HCT116 (cell line): Measurements from ENCODE around the gene PPIF. TPM values are rescaled to one million over a fixed set of nuclear protein-coding genes. Genes with fewer than 3 reads are reported as not detected.

Experiments
- ATAC-seq: fragments of 200-7000 bp; cut with Tn5 transposase; 2 replicates; pipeline ENCODE4 v1.9.1; 2020; ENCODE audit warnings: mild to moderate bottlenecking, moderate library complexity
- BruUV-seq: library from RNA; stranded (reverse); fragments of 400-500 nt; replicated peaks from 2 replicates; lab custom pipeline; 2021; lab: Mats Ljungman, UMichigan
- CTCF ChIA-PET: fragments of 300-600 bp; sonication (Branson Sonifier 250); formaldehyde crosslinking; loops from one replicate; lab custom pipeline; 2021; ENCODE audit warnings: antibody characterized with exemption; lab: Charles Lee
- POLR2A ChIA-PET: fragments of 300-600, 350-600 bp; sonication (Branson Sonifier 250); formaldehyde crosslinking; loops from one replicate; lab custom pipeline; 2021; ENCODE audit warnings: antibody characterized with exemption; lab: Charles Lee
- RAD21 ChIA-PET, 2 experiments: fragments of 300-600 bp; sonication (Branson Sonifier 250); formaldehyde crosslinking; loops; one replicate each; lab custom pipeline; 2023; ENCODE audit warnings: low total read pairs in 2 of 2; ENCODE audit not compliant: uncharacterized antibody in 2 of 2, unreplicated experiment in 2 of 2, low non-redundant PET in 1 of 2; lab: Charles Lee
- DNase-seq: peaks from one replicate; pipeline ENCODE4 v3.0.0-alpha.2; 2010; ENCODE audit warnings: low read depth, low spot score
- H2AFZ ChIP-seq: fragments of 200-600 bp; shearing (Covaris generic), sonication (generic); 2 replicates; pipeline ENCODE4 v1.6.1; 2017; ENCODE audit warnings: low read depth, mixed run types, mixed read lengths, antibody characterized with exemption, low read length; ENCODE audit not compliant: poor library complexity, severe bottlenecking
- H3K27ac ChIP-seq: 2 replicates; pipeline ENCODE4 v1.5.1; 2012; ENCODE audit warnings: low read depth, low read length
- H3K27me3 ChIP-seq: fragments of 200-600 bp; sonication (generic); 2 replicates; pipeline ENCODE4 v1.6.1; 2016; ENCODE audit warnings: mixed run types, low read length, mixed read lengths; ENCODE audit not compliant: insufficient read depth
- H3K36me3 ChIP-seq, 2 experiments: fragments of 200-500 bp in 1 of 2; fragments of 200-600 bp in 1 of 2; sonication (Bioruptor generic) in 1 of 2; sonication (generic) in 1 of 2; 2 replicates each; pipeline versions ENCODE4 v1.5.1 to v1.6.1; 2014 to 2016; ENCODE audit warnings: low read length in 2 of 2, inconsistent platforms in 1 of 2, mixed read lengths in 1 of 2, mixed run types in 1 of 2; ENCODE audit not compliant: insufficient read depth in 2 of 2, control insufficient read depth in 1 of 2
- H3K4me1 ChIP-seq, 2 experiments: fragments of 200-600 bp in 1 of 2; sonication (generic) in 1 of 2; 2 replicates each; pipeline versions ENCODE4 v1.5.1 to v1.6.1; 2012 to 2017; ENCODE audit warnings: low read length in 2 of 2, inconsistent platforms in 1 of 2, mild to moderate bottlenecking in 1 of 2, mixed read lengths in 1 of 2, mixed run types in 1 of 2, moderate library complexity in 1 of 2; ENCODE audit not compliant: insufficient read depth in 2 of 2, control insufficient read depth in 1 of 2
- H3K4me2 ChIP-seq: fragments of 200-600 bp; sonication (generic); 2 replicates; pipeline ENCODE4 v1.6.1; 2017; ENCODE audit warnings: mixed run types, low read length, mixed read lengths
- H3K4me3 ChIP-seq, 2 experiments: fragments of 200-600 bp in 1 of 2; sonication (generic) in 1 of 2; replicated peaks in 1 of 2; 2 replicates each; pipeline ENCODE4 v1.5.1; 2011 to 2016; ENCODE audit warnings: low read length in 2 of 2, control low read depth in 1 of 2, low read depth in 1 of 2, mild to moderate bottlenecking in 1 of 2, mixed read lengths in 1 of 2, mixed run types in 1 of 2
- H3K79me2 ChIP-seq: fragments of 200-600 bp; sonication (generic); 2 replicates; pipeline ENCODE4 v1.6.1; 2017; ENCODE audit warnings: mild to moderate bottlenecking, mixed run types, low read length, moderate library complexity, mixed read lengths; ENCODE audit not compliant: insufficient read depth
- H3K9ac ChIP-seq: fragments of 200-600 bp; sonication (generic); 2 replicates; pipeline ENCODE4 v1.6.1; 2016; ENCODE audit warnings: low read length, mixed read lengths
- H3K9me2 ChIP-seq: fragments of 200-600 bp; sonication (generic), shearing (Covaris generic); 2 replicates; pipeline ENCODE4 v1.6.1; 2017; ENCODE audit warnings: mixed run types, mild to moderate bottlenecking, moderate library complexity; ENCODE audit not compliant: insufficient read depth
- H3K9me3 ChIP-seq, 2 experiments: fragments of 200-500 bp in 1 of 2; fragments of 200-600 bp in 1 of 2; sonication (Bioruptor generic) in 1 of 2; sonication (generic) in 1 of 2; 2 replicates each; pipeline ENCODE4 v1.6.1; 2014 to 2017; ENCODE audit warnings: low read length in 2 of 2, mixed read lengths in 2 of 2, inconsistent platforms in 1 of 2, low read depth in 1 of 2, mild to moderate bottlenecking in 1 of 2, mixed run types in 1 of 2, moderate library complexity in 1 of 2; ENCODE audit not compliant: control insufficient read depth in 1 of 2, insufficient read depth in 1 of 2
- H4K20me1 ChIP-seq: fragments of 200-600 bp; sonication (generic), shearing (Covaris generic); 2 replicates; pipeline ENCODE4 v1.6.1; 2017; ENCODE audit warnings: mixed run types, mild to moderate bottlenecking, moderate library complexity; ENCODE audit not compliant: insufficient read depth
- CBX3 ChIP-seq: IDR thresholded peaks from 2 replicates; pipeline ENCODE4 v1.6.1; 2012; ENCODE audit warnings: low read depth
- CEBPB ChIP-seq: IDR thresholded peaks from 2 replicates; pipeline ENCODE4 v1.6.1; 2012; ENCODE audit warnings: low read depth
- ELF1 ChIP-seq: IDR thresholded peaks from 2 replicates; pipeline ENCODE4 v1.6.1; 2012; ENCODE audit warnings: low read depth, borderline replicate concordance
- EZH2 ChIP-seq: fragments of 200-600 bp; sonication (generic); IDR thresholded peaks from 2 replicates; pipeline ENCODE4 v1.6.1; 2017; ENCODE audit warnings: antibody characterized with exemption, mixed run types
- JUND ChIP-seq: IDR thresholded peaks from 2 replicates; pipeline ENCODE4 v1.6.1; 2012
- MAX ChIP-seq: IDR thresholded peaks from 2 replicates; pipeline ENCODE4 v1.6.1; 2012
- RAD21 ChIP-seq: IDR thresholded peaks from 2 replicates; pipeline ENCODE4 v1.6.1; 2012; ENCODE audit warnings: low read depth, mild to moderate bottlenecking
- SP1 ChIP-seq: IDR thresholded peaks from 2 replicates; pipeline ENCODE4 v1.6.1; 2012; ENCODE audit warnings: low read depth
- SRF ChIP-seq: IDR thresholded peaks from 2 replicates; pipeline ENCODE4 v1.6.1; 2012; ENCODE audit warnings: low read depth
- TCF7L2 ChIP-seq: IDR thresholded peaks from 2 replicates; pipeline ENCODE4 v1.7.0; 2011; ENCODE audit warnings: borderline replicate concordance, inconsistent platforms; ENCODE audit not compliant: insufficient read depth, insufficient read length; ENCODE audit errors: extremely low read depth
- YY1 ChIP-seq: IDR thresholded peaks from 2 replicates; pipeline ENCODE4 v1.6.1; 2011; ENCODE audit warnings: low read length, low read depth, moderate library complexity, mild to moderate bottlenecking; ENCODE audit not compliant: insufficient replicate concordance; ENCODE audit errors: extremely low read depth
- ZFX ChIP-seq: fragments of 450-650 bp; IDR thresholded peaks from 2 replicates; pipeline ENCODE4 v1.6.1; 2017
- ZNF274 ChIP-seq: fragments of 200-500 bp; sonication (Bioruptor generic); IDR thresholded peaks from 2 replicates; pipeline ENCODE4 v1.6.1; 2014; ENCODE audit warnings: mild to moderate bottlenecking, low read depth, low read length, inconsistent platforms
- intact Hi-C: fragments of 100-400 bp; cut with micrococcal nuclease; formaldehyde crosslinking; loops from 2 replicates; pipeline ENCODE4 v1.10.0; 2022
- total RNA-seq: library from RNA; stranded (reverse); gene quantifications from one replicate; pipeline ENCODE4 v1.2.1, GENCODE V29; 2021; ENCODE audit not compliant: unreplicated experiment
- TF ChIP-seq, protein P1 (sequence below): IDR thresholded peaks from 2 replicates; pipeline ENCODE4 v1.6.1; 2011; ENCODE audit warnings: mild to moderate bottlenecking, low read length, moderate library complexity; ENCODE audit not compliant: insufficient replicate concordance; ENCODE audit errors: extremely low read depth
- TF ChIP-seq, protein P2 (sequence below): IDR thresholded peaks from 2 replicates; pipeline ENCODE4 v1.6.1; 2012; ENCODE audit warnings: low read depth
- TF ChIP-seq, protein P3 (sequence below), 3 experiments: fragments of 200-600 bp in 1 of 3; sonication (generic) in 1 of 3; IDR thresholded peaks in 2 of 3; conservative IDR thresholded peaks in 1 of 3; 2 replicates each; pipeline ENCODE4 v1.5.1; 2012 to 2017; ENCODE audit warnings: low read depth in 2 of 3, low read length in 2 of 3, antibody characterized with exemption in 1 of 3, borderline replicate concordance in 1 of 3, control low read depth in 1 of 3, mild to moderate bottlenecking in 1 of 3, mixed read lengths in 1 of 3, mixed run types in 1 of 3, moderate library complexity in 1 of 3; ENCODE audit not compliant: insufficient read depth in 1 of 3
- TF ChIP-seq, protein P4 (sequence below): IDR thresholded peaks from 2 replicates; pipeline ENCODE4 v1.6.1; 2012

PPIF gene
- total RNA-seq, 1 experiment from 2014 or later: 85.0 TPM

DNA sequence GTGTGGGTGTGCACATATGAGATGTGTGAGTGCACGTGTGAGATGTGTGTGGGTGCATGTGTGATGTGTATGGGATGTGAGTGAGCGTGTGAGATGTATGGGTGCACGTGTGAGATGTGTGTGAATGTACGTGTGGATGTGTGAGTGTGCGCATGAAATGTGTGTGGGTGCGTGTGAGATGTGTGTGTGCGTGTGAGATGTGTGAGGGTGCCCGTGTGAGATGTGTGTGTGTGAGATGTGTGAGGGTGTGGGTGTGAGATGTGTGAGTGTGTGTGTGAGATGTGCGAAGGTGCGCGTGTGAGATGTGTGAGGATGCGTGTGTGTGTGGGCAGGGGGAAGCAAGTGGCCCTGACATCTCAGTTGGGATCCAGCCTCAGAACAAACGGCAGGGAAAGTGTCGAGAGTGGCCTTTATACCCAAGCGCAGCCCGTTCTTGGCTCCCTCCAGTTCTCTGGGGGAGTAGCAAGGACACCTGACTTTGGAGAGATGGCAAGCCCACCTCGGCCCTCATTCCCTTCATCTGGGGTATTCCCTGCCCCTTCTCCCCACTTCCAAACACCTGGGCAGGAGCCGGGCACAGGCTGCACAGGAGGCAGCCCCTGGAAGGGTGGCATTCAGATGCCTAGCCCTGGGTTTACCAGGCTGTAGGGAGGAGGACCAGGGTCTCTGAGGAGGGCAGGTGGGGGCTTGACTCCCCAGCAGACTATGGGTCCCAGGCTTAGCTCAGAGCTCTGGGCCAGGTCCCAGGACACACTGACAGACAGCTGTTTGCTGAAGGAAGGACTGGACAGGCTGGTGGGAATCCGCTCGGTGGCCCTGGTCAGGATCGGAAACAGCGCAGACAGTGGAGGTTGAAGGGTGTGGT lies 31.6 kb downstream of the PPIF start:
- CTCF ChIA-PET: no interaction called here
- no peak for DNase-seq
- H3K27ac ChIP-seq: no peak overlapping the region

More for the DNA sequence above, 31.6 kb downstream of the PPIF start:
- Histone ChIP-seq H2AFZ (no peak overlapping the region), H3K9me2 (no peaks in the 10 kb centered on the region)
- POLR2A ChIA-PET: no interaction called here
- TF ChIP-seq ELF1 (no peak), SP1 (no peak), EZH2 (no peak), ZFX (no peak), MAX (no peak), CEBPB (no peak), RAD21 (no peak), TCF7L2 (no peak), CBX3 (no peak), JUND (no peak), SRF (no peak), ZNF274 (no peak), YY1 (no peak)
- TF ChIP-seq, protein P1, sequence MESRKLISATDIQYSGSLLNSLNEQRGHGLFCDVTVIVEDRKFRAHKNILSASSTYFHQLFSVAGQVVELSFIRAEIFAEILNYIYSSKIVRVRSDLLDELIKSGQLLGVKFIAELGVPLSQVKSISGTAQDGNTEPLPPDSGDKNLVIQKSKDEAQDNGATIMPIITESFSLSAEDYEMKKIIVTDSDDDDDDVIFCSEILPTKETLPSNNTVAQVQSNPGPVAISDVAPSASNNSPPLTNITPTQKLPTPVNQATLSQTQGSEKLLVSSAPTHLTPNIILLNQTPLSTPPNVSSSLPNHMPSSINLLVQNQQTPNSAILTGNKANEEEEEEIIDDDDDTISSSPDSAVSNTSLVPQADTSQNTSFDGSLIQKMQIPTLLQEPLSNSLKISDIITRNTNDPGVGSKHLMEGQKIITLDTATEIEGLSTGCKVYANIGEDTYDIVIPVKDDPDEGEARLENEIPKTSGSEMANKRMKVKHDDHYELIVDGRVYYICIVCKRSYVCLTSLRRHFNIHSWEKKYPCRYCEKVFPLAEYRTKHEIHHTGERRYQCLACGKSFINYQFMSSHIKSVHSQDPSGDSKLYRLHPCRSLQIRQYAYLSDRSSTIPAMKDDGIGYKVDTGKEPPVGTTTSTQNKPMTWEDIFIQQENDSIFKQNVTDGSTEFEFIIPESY: no peak
- TF ChIP-seq, protein P2, sequence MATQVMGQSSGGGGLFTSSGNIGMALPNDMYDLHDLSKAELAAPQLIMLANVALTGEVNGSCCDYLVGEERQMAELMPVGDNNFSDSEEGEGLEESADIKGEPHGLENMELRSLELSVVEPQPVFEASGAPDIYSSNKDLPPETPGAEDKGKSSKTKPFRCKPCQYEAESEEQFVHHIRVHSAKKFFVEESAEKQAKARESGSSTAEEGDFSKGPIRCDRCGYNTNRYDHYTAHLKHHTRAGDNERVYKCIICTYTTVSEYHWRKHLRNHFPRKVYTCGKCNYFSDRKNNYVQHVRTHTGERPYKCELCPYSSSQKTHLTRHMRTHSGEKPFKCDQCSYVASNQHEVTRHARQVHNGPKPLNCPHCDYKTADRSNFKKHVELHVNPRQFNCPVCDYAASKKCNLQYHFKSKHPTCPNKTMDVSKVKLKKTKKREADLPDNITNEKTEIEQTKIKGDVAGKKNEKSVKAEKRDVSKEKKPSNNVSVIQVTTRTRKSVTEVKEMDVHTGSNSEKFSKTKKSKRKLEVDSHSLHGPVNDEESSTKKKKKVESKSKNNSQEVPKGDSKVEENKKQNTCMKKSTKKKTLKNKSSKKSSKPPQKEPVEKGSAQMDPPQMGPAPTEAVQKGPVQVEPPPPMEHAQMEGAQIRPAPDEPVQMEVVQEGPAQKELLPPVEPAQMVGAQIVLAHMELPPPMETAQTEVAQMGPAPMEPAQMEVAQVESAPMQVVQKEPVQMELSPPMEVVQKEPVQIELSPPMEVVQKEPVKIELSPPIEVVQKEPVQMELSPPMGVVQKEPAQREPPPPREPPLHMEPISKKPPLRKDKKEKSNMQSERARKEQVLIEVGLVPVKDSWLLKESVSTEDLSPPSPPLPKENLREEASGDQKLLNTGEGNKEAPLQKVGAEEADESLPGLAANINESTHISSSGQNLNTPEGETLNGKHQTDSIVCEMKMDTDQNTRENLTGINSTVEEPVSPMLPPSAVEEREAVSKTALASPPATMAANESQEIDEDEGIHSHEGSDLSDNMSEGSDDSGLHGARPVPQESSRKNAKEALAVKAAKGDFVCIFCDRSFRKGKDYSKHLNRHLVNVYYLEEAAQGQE: no peak
- TF ChIP-seq, protein P3, sequence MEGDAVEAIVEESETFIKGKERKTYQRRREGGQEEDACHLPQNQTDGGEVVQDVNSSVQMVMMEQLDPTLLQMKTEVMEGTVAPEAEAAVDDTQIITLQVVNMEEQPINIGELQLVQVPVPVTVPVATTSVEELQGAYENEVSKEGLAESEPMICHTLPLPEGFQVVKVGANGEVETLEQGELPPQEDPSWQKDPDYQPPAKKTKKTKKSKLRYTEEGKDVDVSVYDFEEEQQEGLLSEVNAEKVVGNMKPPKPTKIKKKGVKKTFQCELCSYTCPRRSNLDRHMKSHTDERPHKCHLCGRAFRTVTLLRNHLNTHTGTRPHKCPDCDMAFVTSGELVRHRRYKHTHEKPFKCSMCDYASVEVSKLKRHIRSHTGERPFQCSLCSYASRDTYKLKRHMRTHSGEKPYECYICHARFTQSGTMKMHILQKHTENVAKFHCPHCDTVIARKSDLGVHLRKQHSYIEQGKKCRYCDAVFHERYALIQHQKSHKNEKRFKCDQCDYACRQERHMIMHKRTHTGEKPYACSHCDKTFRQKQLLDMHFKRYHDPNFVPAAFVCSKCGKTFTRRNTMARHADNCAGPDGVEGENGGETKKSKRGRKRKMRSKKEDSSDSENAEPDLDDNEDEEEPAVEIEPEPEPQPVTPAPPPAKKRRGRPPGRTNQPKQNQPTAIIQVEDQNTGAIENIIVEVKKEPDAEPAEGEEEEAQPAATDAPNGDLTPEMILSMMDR (IDR thresholded peaks at IDR 0.05 in 2 of 3, conservative IDR thresholded peaks at IDR 0.05 in 1 of 3; ENCODE audit: borderline replicate concordance in 1 of 3, insufficient read depth in 1 of 3, low read depth in 2 of 3, low read length in 2 of 3): no peak
- TF ChIP-seq, protein P4, sequence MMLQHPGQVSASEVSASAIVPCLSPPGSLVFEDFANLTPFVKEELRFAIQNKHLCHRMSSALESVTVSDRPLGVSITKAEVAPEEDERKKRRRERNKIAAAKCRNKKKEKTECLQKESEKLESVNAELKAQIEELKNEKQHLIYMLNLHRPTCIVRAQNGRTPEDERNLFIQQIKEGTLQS: no peak
- TF ChIP-seq, all 23 proteins: peak for 0
- no peaks in the 10 kb centered on the region for H4K20me1 ChIP-seq
- intact Hi-C loops: no loop called here
- H3K4me1 ChIP-seq: peaks cover 3 to 10% of the 10 kb centered on the region in 2 experiments; a peak in 2 of 4 replicates
- H3K79me2 ChIP-seq: no peaks in the 10 kb centered on the region
- ATAC-seq: no peak
- no peaks in the 10 kb centered on the region for H3K9me3 ChIP-seq
- no peak overlapping the region for H3K4me3 ChIP-seq
- H3K27me3 ChIP-seq: no peaks in the 10 kb centered on the region
- no peaks in the 10 kb centered on the region for H3K36me3 ChIP-seq
- H3K9ac ChIP-seq: no peak overlapping the region
- H3K4me2 ChIP-seq: no peak overlapping the region
- no TSS peak for BruUV-seq
- RAD21 ChIA-PET: no interaction called here
